GM21619 (cell line): ENCODE data around the gene TOP3B.

Experiments
- ATAC-seq: cut with Tn5 transposase; IDR thresholded peaks from one replicate; pipeline ENCODE4 v1.9.1; 2021; ENCODE audit not compliant: unreplicated experiment

The TOP3B gene

DNA sequence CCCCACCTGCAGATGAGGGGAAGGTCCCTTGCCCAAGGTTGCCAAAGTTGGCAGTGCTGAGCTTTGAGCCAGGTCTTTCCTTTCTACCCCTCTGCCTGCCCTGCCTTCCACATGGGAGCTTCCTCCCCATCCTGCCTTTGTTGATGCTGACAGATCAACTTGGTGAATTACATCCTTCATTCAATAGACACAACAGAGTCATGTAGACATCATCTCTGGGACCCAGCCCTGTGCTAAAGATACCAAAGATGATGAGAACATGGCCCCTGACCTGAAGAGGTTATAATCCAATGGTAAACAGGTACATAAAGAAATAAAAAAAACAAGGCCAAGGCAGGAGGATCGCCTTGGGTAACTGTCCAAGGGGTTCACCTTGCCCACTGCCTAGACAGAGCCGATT is 72.7 kb downstream of the TOP3B start:
- ATAC-seq, result no peak

- ATAC-seq, result no peak
Measured at GRCh38 chr22:21907638-21908522, 74.7 kb downstream of the TOP3B start.
